GM23338 (cell line): ENCODE data around the gene CAST. TPM values are rescaled to one million over a fixed set of nuclear protein-coding genes. Genes with fewer than 3 reads are reported as not detected.

Source experiments
- EZH2 ChIP-seq: fragments of 200-600 bp; sonication (generic); IDR thresholded peaks from one replicate; pipeline ENCODE4 v1.8.0; 2017; ENCODE audit warnings: antibody characterized with exemption, mild to moderate bottlenecking, low read depth; ENCODE audit not compliant: unreplicated experiment
- EZH2phosphoT487 ChIP-seq: fragments of 200-600 bp; sonication (generic); IDR thresholded peaks from one replicate; pipeline ENCODE4 v1.8.1; 2018; ENCODE audit warnings: antibody characterized with exemption; ENCODE audit not compliant: unreplicated experiment
- JUNB ChIP-seq: IDR thresholded peaks from one replicate; pipeline ENCODE4 v1.6.1; 2016; ENCODE audit warnings: antibody characterized with exemption; ENCODE audit not compliant: unreplicated experiment
- POLR2AphosphoS5 ChIP-seq: IDR thresholded peaks from 2 replicates; pipeline ENCODE4 v1.6.1; 2016; ENCODE audit warnings: antibody characterized with exemption, low read depth
- ZNF331 ChIP-seq: fragments of 250-450 bp; sonication (Bioruptor Pico); IDR thresholded peaks from 2 replicates; pipeline ENCODE4 v1.5.0; 2020; ENCODE audit warnings: low read depth, mild to moderate bottlenecking, moderate library complexity
- ZNF462 ChIP-seq: fragments of 250-450 bp; sonication (Bioruptor Pico); IDR thresholded peaks from 2 replicates; pipeline ENCODE4 v1.5.0; 2020; ENCODE audit warnings: mild to moderate bottlenecking, moderate library complexity
- polyA plus RNA-seq: library from polyadenylated mRNA; unstranded; fragments of >200 nt; fragmentation: Nextera tagmentation; extraction: Ambion mirVana; gene quantifications from 2 replicates; pipeline ENCODE4 v1.2.1, GENCODE V29; 2016
- total RNA-seq: library from RNA; depleted of rRNA; stranded (reverse); fragments of >200 nt; shearing (Covaris generic); gene quantifications from 2 replicates; pipeline ENCODE4 v1.2.3, GENCODE V29; 2014
- TF ChIP-seq, protein P1 (sequence below): IDR thresholded peaks from one replicate; pipeline ENCODE4 v1.6.1; 2018; ENCODE audit warnings: antibody characterized with exemption; ENCODE audit not compliant: unreplicated experiment
- TF ChIP-seq, protein P2 (sequence below), 2 experiments: fragments of 200-600 bp in 1 of 2; sonication (generic) in 1 of 2; conservative IDR thresholded peaks; 2 replicates each; pipeline versions ENCODE4 v1.5.1 to v1.6.1; 2016 to 2017; ENCODE audit warnings: antibody characterized with exemption in 2 of 2, low read depth in 2 of 2, mild to moderate bottlenecking in 2 of 2, moderate library complexity in 1 of 2
- TF ChIP-seq, protein P3 (sequence below): IDR thresholded peaks from 2 replicates; pipeline ENCODE4 v1.6.1; 2016; ENCODE audit warnings: antibody characterized with exemption

Gene CAST
- total and polyA plus RNA-seq, 2 experiments from 2014 or later: 37.9 to 57.7 TPM

DNA sequence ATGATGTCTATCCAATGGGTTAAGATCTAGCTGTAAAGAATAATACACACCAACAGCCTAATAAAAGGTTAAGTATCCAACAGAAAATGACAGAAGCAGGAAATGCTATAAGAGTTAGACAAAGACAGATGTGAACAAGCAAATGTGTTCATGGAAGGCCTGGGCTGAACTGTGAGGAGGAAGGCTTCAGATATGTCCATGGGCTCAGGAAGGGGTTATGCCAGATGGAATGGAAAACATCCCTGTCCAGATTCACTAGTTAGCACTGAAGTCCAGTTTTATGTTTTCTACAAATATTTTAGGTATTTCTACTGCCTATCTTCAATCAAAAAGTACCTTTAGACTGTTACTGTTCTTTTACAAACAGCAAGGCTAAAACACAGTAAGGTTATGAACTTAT is 118.5 kb downstream of the CAST start (continued):
- no peak for TF ChIP-seq ZNF462 (CRISPR knock-in tag)
- TF ChIP-seq, protein P1, sequence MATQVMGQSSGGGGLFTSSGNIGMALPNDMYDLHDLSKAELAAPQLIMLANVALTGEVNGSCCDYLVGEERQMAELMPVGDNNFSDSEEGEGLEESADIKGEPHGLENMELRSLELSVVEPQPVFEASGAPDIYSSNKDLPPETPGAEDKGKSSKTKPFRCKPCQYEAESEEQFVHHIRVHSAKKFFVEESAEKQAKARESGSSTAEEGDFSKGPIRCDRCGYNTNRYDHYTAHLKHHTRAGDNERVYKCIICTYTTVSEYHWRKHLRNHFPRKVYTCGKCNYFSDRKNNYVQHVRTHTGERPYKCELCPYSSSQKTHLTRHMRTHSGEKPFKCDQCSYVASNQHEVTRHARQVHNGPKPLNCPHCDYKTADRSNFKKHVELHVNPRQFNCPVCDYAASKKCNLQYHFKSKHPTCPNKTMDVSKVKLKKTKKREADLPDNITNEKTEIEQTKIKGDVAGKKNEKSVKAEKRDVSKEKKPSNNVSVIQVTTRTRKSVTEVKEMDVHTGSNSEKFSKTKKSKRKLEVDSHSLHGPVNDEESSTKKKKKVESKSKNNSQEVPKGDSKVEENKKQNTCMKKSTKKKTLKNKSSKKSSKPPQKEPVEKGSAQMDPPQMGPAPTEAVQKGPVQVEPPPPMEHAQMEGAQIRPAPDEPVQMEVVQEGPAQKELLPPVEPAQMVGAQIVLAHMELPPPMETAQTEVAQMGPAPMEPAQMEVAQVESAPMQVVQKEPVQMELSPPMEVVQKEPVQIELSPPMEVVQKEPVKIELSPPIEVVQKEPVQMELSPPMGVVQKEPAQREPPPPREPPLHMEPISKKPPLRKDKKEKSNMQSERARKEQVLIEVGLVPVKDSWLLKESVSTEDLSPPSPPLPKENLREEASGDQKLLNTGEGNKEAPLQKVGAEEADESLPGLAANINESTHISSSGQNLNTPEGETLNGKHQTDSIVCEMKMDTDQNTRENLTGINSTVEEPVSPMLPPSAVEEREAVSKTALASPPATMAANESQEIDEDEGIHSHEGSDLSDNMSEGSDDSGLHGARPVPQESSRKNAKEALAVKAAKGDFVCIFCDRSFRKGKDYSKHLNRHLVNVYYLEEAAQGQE: no peak
- TF ChIP-seq EZH2: no peak
- no peak for TF ChIP-seq EZH2phosphoT487
- no peak for TF ChIP-seq POLR2AphosphoS5
- TF ChIP-seq JUNB: no peak
- TF ChIP-seq, protein P2, sequence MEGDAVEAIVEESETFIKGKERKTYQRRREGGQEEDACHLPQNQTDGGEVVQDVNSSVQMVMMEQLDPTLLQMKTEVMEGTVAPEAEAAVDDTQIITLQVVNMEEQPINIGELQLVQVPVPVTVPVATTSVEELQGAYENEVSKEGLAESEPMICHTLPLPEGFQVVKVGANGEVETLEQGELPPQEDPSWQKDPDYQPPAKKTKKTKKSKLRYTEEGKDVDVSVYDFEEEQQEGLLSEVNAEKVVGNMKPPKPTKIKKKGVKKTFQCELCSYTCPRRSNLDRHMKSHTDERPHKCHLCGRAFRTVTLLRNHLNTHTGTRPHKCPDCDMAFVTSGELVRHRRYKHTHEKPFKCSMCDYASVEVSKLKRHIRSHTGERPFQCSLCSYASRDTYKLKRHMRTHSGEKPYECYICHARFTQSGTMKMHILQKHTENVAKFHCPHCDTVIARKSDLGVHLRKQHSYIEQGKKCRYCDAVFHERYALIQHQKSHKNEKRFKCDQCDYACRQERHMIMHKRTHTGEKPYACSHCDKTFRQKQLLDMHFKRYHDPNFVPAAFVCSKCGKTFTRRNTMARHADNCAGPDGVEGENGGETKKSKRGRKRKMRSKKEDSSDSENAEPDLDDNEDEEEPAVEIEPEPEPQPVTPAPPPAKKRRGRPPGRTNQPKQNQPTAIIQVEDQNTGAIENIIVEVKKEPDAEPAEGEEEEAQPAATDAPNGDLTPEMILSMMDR (conservative IDR thresholded peaks at IDR 0.05; ENCODE audit: low read depth in 2 of 2): no peak
- TF ChIP-seq, protein P3, sequence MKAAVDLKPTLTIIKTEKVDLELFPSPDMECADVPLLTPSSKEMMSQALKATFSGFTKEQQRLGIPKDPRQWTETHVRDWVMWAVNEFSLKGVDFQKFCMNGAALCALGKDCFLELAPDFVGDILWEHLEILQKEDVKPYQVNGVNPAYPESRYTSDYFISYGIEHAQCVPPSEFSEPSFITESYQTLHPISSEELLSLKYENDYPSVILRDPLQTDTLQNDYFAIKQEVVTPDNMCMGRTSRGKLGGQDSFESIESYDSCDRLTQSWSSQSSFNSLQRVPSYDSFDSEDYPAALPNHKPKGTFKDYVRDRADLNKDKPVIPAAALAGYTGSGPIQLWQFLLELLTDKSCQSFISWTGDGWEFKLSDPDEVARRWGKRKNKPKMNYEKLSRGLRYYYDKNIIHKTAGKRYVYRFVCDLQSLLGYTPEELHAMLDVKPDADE: no peak
- TF ChIP-seq ZNF331 (CRISPR knock-in tag): no peak
